ENCODE data around the gene PRKAG3. TPM values are rescaled to one million over a fixed set of nuclear protein-coding genes. Genes with fewer than 3 reads are reported as not detected.

The PRKAG3 gene
- total RNA-seq, 1 experiment from 2014 or later = not detected

- no peaks in the 10 kb centered on the region for H3K36me3 ChIP-seq (ENCODE audit: insufficient read depth, low read length, poor library complexity, severe bottlenecking)
- no peaks in the 10 kb centered on the region for H3K9me3 ChIP-seq (ENCODE audit: low read depth, low read length, poor library complexity, severe bottlenecking)
- POLR2A ChIA-PET (ENCODE audit: low non-redundant PET) = no interaction called here
- H3K27me3 ChIP-seq (replicated peaks; ENCODE audit: insufficient read depth, low read depth, low read length, poor library complexity) = no peaks in the 10 kb centered on the region
- H3K27ac ChIP-seq (ENCODE audit: low read depth, low read length, poor library complexity, severe bottlenecking) = no peak overlapping the region
- no peaks in the 10 kb centered on the region for H3K4me1 ChIP-seq (ENCODE audit: insufficient read depth, low read length, poor library complexity, severe bottlenecking)
- no peak for DNase-seq (ENCODE audit: low spot score)
- no peak overlapping the region for H3K4me3 ChIP-seq (ENCODE audit: low read depth, low read length, poor library complexity, severe bottlenecking)
- CTCF ChIA-PET = no interaction called here
- TF ChIP-seq EZH2 (IDR thresholded peaks at IDR 0.05; ENCODE audit: borderline replicate concordance, low read depth, low read length, poor library complexity, severe bottlenecking) (no peak), CTCF (conservative IDR thresholded peaks at IDR 0.05; ENCODE audit: low read depth, low read length) (no peak)
- no TSS peak for BruUV-seq (replicated peaks)
- intact Hi-C loops (cut with micrococcal nuclease; ENCODE audit: unreplicated experiment) = no loop called here
Observed at GRCh38 chr2:218798767-218799504, 32.7 kb downstream of the PRKAG3 start.

- H3K36me3 ChIP-seq (ENCODE audit: insufficient read depth, low read length, poor library complexity, severe bottlenecking) = no peaks in the 10 kb centered on the region
- H3K27ac ChIP-seq (ENCODE audit: low read depth, low read length, poor library complexity, severe bottlenecking) = no peak overlapping the region
- no peaks in the 10 kb centered on the region for H3K9me3 ChIP-seq (ENCODE audit: low read depth, low read length, poor library complexity, severe bottlenecking)
- intact Hi-C loops (cut with micrococcal nuclease; ENCODE audit: unreplicated experiment) = no loop called here
- no peaks in the 10 kb centered on the region for H3K4me1 ChIP-seq (ENCODE audit: insufficient read depth, low read length, poor library complexity, severe bottlenecking)
- TF ChIP-seq EZH2 (IDR thresholded peaks at IDR 0.05; ENCODE audit: borderline replicate concordance, low read depth, low read length, poor library complexity, severe bottlenecking) = no peak
- TF ChIP-seq CTCF (conservative IDR thresholded peaks at IDR 0.05; ENCODE audit: low read depth, low read length) = no peak
- BruUV-seq (replicated peaks) = no TSS peak
- POLR2A ChIA-PET (ENCODE audit: low non-redundant PET) = no interaction called here
- no peaks in the 10 kb centered on the region for H3K27me3 ChIP-seq (replicated peaks; ENCODE audit: insufficient read depth, low read depth, low read length, poor library complexity)
- DNase-seq (ENCODE audit: low spot score) = no peak
- H3K4me3 ChIP-seq (ENCODE audit: low read depth, low read length, poor library complexity, severe bottlenecking) = no peak overlapping the region
- CTCF ChIA-PET = no interaction called here
Observed at GRCh38 chr2:218796691-218797090, 34.9 kb downstream of the PRKAG3 start.

GRCh38 chr2:218792433-218792832 lies 39.2 kb downstream of the PRKAG3 start:
- Histone ChIP-seq H3K4me3 (ENCODE audit: low read depth, low read length, poor library complexity, severe bottlenecking) (no peak overlapping the region), H3K27ac (ENCODE audit: low read depth, low read length, poor library complexity, severe bottlenecking) (no peak overlapping the region), H3K27me3 (replicated peaks; ENCODE audit: insufficient read depth, low read depth, low read length, poor library complexity) (no peaks in the 10 kb centered on the region), H3K9me3 (ENCODE audit: low read depth, low read length, poor library complexity, severe bottlenecking) (no peaks in the 10 kb centered on the region), H3K4me1 (ENCODE audit: insufficient read depth, low read length, poor library complexity, severe bottlenecking) (no peaks in the 10 kb centered on the region), H3K36me3 (ENCODE audit: insufficient read depth, low read length, poor library complexity, severe bottlenecking) (no peaks in the 10 kb centered on the region)
- TF ChIP-seq EZH2 (IDR thresholded peaks at IDR 0.05; ENCODE audit: borderline replicate concordance, low read depth, low read length, poor library complexity, severe bottlenecking) (no peak), CTCF (conservative IDR thresholded peaks at IDR 0.05; ENCODE audit: low read depth, low read length) (no peak)
- intact Hi-C loops (cut with micrococcal nuclease; ENCODE audit: unreplicated experiment) = no loop called here
- no peak for DNase-seq (ENCODE audit: low spot score)
- no TSS peak for BruUV-seq (replicated peaks)
- CTCF ChIA-PET = no interaction called here
- POLR2A ChIA-PET (ENCODE audit: low non-redundant PET) = no interaction called here
